HG03460 (cell line): ENCODE measurements around the gene AP5Z1.

Experiments used
- ATAC-seq: cut with Tn5 transposase; IDR thresholded peaks from one replicate; pipeline ENCODE4 v1.9.1; 2021; ENCODE audit not compliant: unreplicated experiment

The AP5Z1 gene

DNA sequence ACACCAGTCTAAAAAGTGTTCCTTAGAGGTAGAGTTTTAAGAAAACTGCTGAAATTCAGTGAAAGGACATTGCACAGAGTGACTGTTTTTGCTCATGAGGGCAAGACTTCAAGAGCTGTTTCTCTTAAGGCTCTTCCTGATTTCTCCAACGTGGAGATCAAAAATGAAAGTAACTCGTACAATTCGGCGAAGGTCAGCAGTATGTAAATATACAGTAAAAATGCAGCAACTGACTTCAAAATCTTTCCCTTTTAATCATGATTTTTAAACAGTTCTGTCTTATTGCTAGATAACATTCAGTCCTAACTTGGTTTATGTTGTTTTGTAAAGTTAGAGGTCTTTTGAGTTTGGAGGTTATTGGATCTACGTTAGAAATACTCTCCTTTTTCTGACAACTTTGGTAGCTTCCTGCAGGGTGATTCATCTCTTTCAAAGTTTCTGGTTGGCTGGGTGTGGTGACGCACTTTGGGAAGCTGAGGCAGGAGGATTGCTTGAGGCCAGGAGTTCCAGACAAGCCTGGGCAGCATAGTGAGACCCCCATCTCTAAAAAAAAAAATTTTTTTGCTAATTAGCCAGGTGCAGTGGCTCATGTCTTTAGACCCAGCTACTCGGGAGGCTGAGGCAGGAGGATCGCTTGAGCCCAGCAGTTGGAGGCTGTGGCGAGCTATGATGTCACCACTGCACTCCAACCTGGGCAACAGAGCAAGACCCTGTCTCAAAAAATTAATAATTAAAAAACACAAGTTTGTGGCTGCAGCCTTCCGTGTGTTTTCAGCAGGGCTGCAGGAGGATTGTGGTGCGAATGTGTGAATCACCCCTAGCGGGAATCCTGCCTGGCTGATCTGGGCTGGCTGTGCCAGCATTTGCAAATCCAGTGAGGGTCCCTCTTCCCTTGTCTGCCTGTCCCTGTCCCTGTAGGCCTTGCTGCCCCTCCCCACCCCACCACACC lies 29.2 kb upstream of the AP5Z1 start:
- ATAC-seq: no peak

DNA sequence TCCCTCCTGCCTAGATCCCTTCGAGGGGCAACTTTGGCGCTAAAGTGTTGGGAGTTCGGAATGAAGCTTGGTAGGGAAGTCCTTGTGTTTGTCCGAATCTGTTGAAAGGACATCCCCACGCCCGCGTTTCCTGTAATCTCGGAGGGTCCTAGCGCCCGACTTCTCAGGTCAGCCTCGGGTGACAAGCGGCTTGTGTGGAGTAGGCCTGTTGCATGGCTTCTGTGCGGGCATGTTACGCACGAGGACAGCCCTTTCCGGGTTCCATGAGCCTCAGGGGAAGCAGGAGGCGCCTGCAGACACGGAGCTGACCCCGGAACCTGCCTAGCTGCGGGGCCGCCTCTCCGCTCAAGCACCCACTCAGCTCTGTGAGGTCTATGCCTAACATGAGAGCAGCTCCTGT lies 28.4 kb upstream of the AP5Z1 start:
- no peak for ATAC-seq

DNA sequence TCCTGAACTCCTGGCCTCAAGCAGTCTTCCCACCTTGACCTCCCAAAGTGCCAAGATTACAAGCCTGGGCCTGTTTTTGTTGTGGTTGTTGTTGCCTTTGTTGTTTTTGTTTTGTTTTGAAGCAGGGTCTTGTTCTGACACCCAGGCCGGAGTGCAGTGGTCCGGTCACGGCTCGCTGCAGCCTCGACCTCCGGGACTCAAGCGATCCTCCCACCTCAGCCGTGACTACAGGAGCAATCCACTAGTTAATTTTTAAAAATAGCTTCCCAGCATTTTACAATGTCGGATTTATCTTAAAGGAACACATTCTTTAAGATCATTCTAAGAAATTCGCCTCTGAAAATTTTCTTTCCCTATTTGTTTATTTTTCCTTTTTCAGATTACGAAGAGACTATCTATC lies 27.7 kb upstream of the AP5Z1 start:
- ATAC-seq: no peak

DNA sequence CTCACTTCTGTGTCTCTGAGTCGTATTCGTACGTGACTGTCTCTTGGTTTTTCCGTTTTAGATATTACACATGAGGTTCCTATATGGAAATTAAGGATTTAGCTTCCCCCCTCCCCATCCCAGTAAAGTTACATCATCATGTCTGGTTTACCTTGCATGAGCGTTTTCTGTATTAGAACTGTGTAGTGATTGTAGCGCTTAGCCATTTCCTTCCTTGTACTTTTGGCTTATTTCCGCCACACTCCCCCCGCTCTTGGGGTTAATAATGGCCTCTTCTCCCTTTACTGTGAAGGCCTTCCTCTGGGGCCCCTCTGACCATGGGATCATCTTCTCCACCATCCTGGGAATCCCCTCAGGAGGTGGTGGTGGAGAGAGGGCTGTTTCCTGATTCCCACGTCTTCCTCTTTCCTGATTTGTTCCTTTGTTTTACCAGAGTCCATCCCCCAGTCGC lies 27.2 kb upstream of the AP5Z1 start:
- no peak for ATAC-seq

DNA sequence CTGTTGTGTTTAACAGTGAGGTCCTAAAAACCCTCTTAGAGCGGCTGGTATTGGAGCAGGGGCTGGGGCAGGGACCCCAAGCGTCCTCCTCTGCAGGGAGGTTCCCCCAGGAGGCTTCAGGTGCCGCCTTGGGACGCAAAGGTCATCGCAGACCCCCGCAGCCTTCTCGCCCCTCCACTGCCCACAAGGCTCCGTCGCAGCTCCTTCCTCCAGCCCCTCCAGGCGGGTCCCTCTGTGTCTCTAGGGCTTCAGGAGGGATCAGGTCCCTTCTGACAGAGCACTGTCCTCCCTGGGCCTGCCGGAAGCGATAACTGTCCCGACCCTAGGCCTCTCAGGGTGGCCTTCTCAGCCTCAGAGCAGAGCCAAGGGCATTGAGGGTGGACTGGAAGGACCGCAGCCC lies 26.1 kb upstream of the AP5Z1 start:
- no peak for ATAC-seq

DNA sequence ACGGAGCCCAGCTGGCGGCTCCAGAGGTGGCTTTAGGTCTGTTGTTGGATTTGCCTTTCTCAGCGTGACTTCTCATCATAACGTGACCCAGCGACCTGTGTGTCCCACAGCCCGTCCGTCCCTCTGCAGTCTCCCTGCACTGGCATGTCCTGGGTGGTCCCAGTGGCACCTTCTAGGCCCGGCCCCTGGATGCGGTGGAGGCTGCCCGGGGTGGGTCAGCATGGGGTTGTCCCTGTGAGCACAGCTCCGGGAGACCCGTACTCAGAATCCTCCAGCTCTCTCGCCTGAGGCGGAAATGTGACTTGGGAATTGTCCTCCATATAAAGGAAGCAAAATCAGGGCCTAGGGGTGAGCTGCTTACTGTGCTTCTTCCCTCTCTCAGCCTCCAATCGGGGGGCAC lies 25.6 kb upstream of the AP5Z1 start:
- ATAC-seq: no peak

DNA sequence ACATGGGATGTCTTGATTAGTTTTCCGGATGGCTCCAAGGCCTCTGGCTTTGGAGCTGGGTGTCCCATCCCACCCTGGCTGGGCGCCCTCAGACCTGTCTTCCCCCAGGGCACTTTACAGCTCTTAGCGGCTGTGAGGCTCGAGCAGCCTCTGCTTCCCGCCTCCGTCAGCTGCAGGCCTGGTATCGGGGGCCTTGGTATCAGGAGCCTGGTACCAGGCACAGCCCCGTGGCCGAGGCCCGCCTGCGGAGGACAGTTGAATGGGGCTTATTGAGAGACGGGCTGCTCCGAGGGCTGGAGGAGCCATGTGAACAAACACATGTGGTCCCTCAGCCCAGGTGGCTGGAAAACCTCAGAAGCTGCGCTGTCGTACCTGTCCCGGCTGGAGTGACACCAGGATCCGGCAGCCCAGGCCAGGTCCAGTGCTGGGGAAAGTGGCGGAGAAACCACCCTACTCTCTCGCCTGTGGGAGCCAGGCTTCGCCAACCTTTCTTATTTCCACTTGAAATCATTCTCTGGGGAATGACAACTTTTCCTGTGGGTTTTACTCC lies 23.9 kb upstream of the AP5Z1 start:
- ATAC-seq: no peak

DNA sequence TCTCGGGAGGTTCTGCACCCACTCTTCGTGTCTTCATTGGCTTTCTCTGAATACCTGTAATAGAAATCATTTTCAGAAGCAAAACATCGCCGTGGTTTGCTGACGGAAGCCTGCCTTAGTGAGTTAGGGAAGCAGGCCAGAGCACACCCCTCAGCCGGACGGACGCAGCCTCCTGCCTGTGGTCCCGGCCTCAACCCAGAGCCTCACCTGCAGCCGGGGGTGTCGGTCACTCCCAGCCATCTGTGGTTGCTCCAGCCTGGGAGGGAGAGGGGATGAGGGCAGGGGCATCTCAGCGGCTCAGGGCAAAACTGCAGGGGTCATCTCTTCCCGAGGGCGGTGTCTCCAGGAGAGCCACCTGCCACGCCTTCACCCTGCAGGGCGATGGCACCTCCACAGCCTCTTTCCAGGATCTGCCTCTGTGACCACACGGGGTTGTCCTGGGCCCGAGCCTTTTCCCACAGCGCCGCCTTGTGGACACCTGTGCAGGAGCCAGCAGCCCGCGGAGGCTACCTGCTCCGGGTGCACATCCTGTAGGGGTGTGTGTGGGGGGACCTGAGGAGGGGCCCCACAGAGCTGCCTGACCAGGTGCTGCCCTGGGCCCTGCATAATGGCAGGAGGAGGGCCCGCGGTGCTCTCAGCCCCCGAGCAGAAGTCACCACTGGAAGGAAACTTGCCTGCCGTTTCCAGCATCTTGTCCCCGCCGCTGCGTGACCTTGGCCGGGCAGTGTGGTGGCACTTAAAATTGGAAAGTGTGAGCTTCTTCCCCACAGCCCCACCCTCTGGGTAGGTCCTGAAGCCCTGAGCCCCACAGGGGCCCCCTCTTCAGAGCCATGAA lies 21.6 kb upstream of the AP5Z1 start:
- peak; percentile 84 for ATAC-seq

DNA sequence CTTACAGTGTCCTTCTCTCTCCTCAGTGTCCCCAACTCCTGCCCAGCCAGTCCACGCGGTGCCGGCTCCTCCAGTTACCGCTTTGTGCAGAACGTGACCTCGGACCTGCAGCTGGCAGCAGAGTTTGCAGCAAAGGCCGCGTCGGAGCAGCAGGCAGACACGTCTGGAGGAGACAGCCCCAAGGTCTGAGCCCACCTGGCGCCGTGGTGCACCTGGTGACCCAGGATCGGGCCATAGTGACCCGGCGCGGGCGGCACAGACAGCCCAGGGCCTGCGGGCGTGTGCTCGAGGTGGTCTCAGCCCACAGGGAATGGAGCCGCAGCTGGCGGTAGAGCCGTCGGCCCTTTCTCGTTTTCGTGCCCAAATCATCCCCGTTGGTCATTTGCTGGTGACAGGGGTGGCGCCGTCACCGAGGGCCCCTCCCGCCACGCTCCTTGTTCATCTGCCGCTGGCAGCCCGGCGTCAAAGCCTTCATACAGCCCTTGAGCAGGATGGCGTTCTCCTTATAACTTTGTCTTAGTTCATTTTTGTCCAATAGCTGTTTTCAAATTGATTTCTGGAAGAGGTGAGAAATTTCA lies 20.9 kb upstream of the AP5Z1 start:
- no peak for ATAC-seq

DNA sequence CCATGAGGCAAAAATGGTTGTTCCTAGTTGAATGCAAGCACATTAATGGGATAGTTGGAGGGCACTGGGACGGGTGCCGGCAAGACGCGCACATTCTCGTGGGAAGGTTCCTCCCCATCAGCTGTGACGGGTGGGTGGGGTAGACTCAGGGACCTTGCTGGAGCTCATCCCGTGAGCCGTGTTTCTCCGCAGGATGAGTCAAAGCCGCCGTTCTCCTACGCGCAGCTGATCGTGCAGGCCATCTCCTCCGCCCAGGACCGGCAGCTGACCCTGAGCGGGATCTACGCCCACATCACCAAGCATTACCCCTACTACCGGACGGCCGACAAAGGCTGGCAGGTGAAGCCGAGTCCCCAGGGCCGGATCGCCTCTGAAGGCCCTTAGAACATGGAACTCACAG lies 20.4 kb upstream of the AP5Z1 start:
- ATAC-seq: no peak

DNA sequence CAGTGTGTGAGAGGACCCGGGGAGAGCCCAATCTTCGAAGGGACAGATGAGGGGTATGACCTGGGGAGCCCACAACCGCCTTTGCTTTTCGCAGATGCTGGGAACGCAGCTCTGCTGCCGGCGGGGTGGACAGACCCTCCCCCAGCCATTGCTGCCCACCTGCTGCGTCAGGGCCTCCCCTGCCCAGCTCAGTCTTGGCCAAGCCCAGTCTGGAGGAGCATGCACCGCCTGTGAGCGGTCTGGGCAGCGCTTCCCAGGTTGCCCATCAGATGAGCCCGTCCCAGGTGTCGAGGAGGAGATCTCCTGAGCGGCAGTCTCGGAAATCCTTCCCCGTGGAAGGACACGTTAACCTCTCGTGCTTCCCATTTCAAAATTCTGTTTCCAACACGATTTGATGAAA lies 17.3 kb upstream of the AP5Z1 start:
- ATAC-seq: no peak

DNA sequence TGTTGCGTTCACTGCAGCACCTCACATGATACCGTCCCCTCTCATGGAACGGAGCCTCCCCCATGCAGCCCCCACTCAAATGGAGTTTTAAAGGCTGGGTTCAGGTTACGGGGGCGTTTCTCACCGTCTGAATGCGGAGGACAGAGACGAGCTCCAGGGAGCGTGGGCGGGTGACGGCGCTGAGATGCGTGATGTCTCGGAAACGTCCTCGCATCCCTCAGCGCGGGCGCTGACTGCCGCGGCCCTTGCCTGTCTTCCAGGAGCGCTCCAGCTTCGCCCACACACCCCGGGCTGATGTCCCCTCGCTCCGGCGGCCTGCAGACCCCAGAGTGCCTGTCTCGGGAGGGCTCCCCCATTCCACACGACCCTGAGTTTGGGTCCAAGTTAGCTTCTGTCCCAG lies 16.6 kb upstream of the AP5Z1 start:
- no peak for ATAC-seq

DNA sequence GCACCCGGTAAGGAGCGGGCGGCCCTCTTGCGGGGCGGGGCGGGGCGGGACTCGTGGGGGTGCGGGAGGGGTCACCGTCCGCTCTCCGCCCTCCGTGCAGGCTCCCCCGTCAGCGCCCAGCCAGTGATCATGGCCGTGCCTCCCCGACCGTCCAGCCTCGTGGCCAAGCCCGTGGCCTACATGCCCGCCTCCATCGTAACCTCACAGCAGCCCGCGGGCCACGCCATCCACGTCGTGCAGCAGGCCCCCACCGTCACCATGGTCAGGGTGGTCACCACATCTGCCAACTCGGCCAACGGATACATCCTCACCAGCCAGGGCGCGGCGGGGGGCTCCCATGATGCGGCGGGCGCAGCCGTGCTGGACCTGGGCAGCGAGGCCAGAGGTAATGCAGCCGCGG lies 16.2 kb upstream of the AP5Z1 start:
- ATAC-seq: no peak

DNA sequence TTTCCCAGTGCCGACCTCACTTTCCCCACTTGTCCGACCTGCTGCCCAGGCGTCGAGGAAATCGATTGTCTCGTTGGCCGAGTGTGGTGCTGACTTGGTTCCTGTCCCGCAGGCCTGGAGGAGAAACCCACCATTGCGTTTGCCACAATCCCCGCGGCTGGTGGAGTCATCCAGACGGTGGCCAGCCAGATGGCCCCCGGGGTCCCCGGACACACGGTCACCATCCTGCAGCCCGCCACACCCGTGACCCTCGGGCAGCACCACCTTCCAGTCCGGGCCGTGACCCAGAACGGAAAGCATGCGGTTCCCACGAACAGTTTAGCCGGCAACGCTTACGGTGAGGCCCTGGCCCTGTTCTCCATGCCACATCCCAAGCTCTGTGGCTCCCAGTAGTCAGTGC lies 14.5 kb upstream of the AP5Z1 start:
- no peak for ATAC-seq

DNA sequence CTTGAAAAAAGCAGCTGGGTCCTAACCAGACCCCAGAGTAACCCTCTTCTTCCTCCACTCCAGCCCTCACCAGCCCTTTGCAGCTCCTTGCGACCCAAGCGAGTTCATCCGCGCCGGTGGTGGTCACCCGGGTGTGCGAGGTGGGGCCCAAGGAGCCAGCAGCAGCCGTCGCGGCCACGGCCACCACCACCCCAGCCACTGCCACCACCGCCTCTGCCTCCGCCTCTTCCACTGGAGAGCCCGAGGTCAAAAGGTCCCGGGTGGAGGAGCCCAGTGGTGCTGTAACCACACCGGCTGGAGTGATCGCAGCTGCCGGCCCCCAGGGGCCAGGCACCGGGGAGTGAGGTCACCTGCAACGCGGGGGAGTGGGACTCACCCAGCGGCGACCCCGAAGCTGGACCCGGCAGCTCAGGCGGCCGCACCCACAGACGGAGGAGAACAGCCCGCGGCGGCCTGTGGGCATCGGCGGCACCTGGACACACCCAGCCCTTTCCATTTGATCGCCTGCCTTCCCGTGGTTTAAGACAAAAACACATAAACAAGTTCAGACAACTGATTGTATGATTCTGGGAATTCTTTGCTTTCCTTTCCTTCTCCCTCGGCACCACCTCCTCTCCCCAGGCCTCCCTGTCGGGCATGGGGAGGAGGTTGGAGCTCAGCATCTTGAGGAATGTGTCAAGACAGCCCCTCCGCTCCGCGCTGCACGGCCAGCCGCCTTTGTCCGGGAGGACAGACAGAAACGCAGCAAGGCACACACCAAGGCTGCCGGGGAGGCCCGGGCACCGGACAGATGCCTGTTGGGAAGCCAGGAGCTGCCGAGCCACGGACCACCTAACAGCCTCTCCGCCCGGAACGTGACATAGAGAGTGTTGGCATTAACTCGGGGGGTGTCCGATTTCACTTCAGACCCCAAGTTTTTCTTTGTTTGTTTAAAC lies 13.0 kb upstream of the AP5Z1 start:
- ATAC-seq: no peak

DNA sequence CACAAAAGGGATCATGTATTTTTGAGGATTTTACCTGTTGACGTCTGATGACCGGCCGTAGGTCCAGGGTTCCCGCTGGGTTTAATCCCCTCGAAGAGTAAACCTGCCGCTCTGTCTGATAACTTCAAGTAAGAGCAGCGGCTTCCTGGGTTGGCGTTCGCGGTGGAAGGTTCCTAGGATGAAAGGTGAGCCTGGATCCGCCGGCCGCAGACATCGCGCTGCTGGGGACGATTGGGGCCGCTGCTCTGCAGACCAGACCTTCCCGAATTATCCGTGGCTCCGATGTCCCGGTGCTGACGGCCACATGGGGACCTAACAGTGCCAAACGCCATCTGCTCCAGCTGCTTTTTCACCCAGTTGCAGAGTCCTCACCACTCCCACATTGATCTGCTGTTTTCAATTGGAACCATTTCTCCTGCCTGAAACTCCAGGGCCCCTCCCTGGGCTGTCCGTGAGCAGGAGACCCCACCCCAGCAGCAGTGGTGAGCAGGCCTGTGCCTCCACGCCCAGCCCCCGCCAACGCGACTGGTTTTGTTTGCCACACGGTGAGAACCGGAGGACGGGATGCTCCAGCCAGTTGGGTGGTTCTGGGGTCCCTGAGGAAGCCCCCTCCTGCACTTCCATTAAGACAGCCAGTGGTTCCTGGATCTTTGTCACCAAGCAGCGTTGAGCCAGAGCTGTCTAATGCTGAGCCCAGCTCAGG lies 12.2 kb upstream of the AP5Z1 start:
- ATAC-seq: no peak

DNA sequence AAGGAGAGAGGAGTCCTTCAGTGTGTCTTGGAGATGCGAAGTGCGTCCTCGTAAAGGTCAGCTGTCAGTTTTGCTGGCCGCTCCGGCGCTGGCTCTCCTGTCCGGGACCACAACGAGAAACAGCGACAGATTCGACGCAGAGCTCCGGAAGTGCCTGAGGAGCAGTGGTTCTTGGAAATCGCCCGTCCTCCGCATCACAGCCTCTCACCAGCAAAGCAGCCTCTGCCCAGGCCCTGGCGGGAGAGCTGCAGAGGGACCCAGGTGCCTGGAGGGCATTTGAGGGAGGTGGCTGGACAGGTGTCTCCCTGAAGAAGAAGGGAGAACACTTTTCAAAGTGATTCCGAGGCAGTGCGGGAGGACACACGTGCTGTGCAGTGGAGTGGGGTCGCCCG lies 11.6 kb upstream of the AP5Z1 start:
- ATAC-seq: no peak

DNA sequence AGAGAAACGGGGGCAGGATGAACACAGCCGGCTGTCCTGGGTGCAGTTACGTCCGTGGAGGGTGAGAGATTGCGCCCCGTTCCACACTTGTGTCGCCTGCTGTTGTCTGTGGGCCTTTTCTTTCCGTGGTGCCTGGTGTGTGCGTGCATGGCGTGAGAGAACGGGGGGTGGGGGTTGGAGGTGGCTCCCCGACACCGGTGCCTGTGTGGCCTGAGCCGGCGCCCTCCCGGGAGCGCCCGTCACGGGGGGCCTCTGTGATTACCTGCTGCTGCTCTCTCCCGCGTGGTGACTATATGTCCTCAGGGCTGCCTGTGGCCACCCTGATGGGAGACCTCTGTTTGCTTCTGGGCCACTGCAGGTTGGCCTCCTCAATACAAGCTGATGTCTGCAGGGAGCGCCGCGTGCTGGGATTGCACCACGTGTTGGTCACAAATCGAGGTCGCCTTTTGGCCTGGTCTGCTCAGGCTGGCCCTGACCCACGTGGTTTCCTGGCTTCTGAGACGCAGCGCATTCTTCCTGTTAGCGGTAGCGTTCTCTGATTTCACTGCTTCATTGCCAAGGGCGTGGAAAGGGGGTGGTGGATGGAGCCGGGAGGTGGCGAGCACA lies 10.9 kb upstream of the AP5Z1 start:
- no peak for ATAC-seq

DNA sequence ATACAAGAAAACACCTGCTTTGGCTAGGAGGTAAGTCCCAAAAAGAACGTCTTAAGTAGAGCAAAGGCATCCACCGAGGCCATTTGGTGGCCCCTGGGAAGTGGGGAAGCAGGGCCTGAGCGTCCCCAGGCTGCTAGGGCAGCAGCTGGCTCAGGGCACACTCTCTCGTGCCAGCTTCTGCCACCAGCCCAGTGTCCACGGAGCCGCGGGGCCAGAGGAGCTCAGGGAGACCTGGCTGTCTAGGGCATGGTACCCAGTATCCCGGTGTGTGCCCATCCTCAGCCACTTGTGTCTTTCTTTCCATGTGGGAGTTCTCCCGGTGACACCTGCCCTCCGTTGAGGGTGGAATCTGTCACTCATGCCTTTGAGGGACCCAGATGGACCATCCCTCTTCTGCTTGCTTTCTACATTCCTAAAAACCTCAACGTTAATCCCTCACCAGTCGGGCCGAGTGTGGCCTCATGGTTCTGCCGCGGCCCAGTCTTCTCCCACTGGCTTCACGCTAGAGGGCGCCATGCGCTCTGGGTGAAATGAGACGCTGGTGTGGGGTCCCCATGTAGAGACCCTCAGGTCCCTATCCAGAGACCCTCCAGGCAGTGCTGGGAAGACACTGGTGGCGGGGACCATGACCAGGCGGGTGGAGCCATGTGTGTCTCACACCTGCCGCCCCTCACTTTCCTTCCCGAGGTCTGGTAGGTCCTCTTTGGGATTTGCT lies 9.5 kb upstream of the AP5Z1 start:
- ATAC-seq: no peak
